GM12878 (cell line): ENCODE data around the gene SLC1A2. TPM values are rescaled to one million over a fixed set of nuclear protein-coding genes. Genes with fewer than 3 reads are reported as not detected.

ENCODE experiments used
- BMI1 ChIP-seq: fragments of 450-650 bp; IDR thresholded peaks from 2 replicates; pipeline ENCODE4 v1.6.1; 2016; ENCODE audit warnings: mild to moderate bottlenecking, moderate library complexity, borderline replicate concordance
- BRCA1 ChIP-seq: IDR thresholded peaks from 2 replicates; pipeline ENCODE4 v1.6.1; 2011; ENCODE audit warnings: low read depth, low read length, improper control_type of control experiment
- CBX5 ChIP-seq: sonication (generic); IDR thresholded peaks from 2 replicates; pipeline ENCODE4 v1.6.1; 2016; ENCODE audit warnings: low read depth, moderate library complexity, mild to moderate bottlenecking, inconsistent platforms
- CEBPZ ChIP-seq: fragments of 150-350 bp; IDR thresholded peaks from 2 replicates; pipeline ENCODE4 v1.6.1; 2016; ENCODE audit warnings: low read depth, low read length
- FOXK2 ChIP-seq: fragments of 450-650 bp; IDR thresholded peaks from 2 replicates; pipeline ENCODE4 v1.6.1; 2017; ENCODE audit warnings: mild to moderate bottlenecking, moderate library complexity
- IRF5 ChIP-seq: fragments of 450-650 bp; IDR thresholded peaks from 2 replicates; pipeline ENCODE4 v1.6.1; 2017; ENCODE audit warnings: borderline replicate concordance
- KLF5 ChIP-seq: fragments of 450-650 bp; IDR thresholded peaks from 2 replicates; pipeline ENCODE4 v1.6.1; 2014; ENCODE audit warnings: mild to moderate bottlenecking; ENCODE audit not compliant: partially characterized antibody
- MTA2 ChIP-seq: fragments of 450-650 bp; IDR thresholded peaks from 2 replicates; pipeline ENCODE4 v1.6.1; 2016; ENCODE audit warnings: low read depth, mild to moderate bottlenecking, moderate library complexity
- MXI1 ChIP-seq: fragments of 150-350 bp; IDR thresholded peaks from 2 replicates; pipeline ENCODE4 v1.6.1; 2011; ENCODE audit warnings: low read depth, mild to moderate bottlenecking, inconsistent platforms, low read length, improper control_type of control experiment
- NBN ChIP-seq: fragments of 450-650 bp; IDR thresholded peaks from 2 replicates; pipeline ENCODE4 v1.6.1; 2016
- NFIC ChIP-seq: IDR thresholded peaks from 2 replicates; pipeline ENCODE4 v1.6.1; 2012; ENCODE audit warnings: low read depth, mild to moderate bottlenecking, inconsistent platforms, low read length, moderate library complexity
- NFYB ChIP-seq: IDR thresholded peaks from 2 replicates; pipeline ENCODE4 v1.6.1; 2011; ENCODE audit warnings: low read depth, mild to moderate bottlenecking, low read length, improper control_type of control experiment, moderate library complexity; ENCODE audit not compliant: insufficient read depth
- NRF1 ChIP-seq: conservative IDR thresholded peaks from 2 replicates; pipeline ENCODE4 v1.6.1; 2011; ENCODE audit warnings: mild to moderate bottlenecking, low read depth, low read length, improper control_type of control experiment
- PKNOX1 ChIP-seq: fragments of 450-650 bp; IDR thresholded peaks from 2 replicates; pipeline ENCODE4 v1.6.1; 2016; ENCODE audit warnings: mild to moderate bottlenecking
- TCF12 ChIP-seq: IDR thresholded peaks from 2 replicates; pipeline ENCODE4 v1.6.1; 2011; ENCODE audit warnings: low read depth, mild to moderate bottlenecking, low read length
- USF1 ChIP-seq: IDR thresholded peaks from 2 replicates; pipeline ENCODE4 v1.6.1; 2011; ENCODE audit warnings: borderline replicate concordance, low read depth, mild to moderate bottlenecking, moderate library complexity, mixed read lengths, low read length; ENCODE audit not compliant: insufficient read depth; ENCODE audit errors: extremely low read length
- YBX1 ChIP-seq: fragments of 450-650 bp; IDR thresholded peaks from 2 replicates; pipeline ENCODE4 v1.6.1; 2016; ENCODE audit warnings: antibody characterized with exemption
- ZBED1 ChIP-seq: IDR thresholded peaks from 2 replicates; pipeline ENCODE4 v1.6.1; 2016; ENCODE audit warnings: borderline replicate concordance
- polyA plus RNA-seq, 11 experiments: library from polyadenylated mRNA; depleted of rRNA in 4 of 11; unstranded in 6 of 11; stranded (reverse) in 5 of 11; fragments of >200 nt; fragmentation: Nextera tagmentation in 4 of 11; fragmentation: Illumina TruSeq in 1 of 11; extraction: Ambion mirVana in 4 of 11; extraction: Trizol in 1 of 11; gene quantifications; 1 replicate in 1 of 11; 2 replicates in 10 of 11; pipeline versions ENCODE4 v1.2.1 to v1.2.3, GENCODE V29; 2011 to 2016; ENCODE audit warnings: inconsistent platforms in 2 of 11, missing spikeins in 2 of 11, low read depth in 1 of 11
- total RNA-seq, 4 experiments: library from RNA; depleted of rRNA in 3 of 4; stranded (reverse); fragments of >200 nt in 3 of 4; fragmentation: Illumina TruSeq in 1 of 4; extraction: Trizol in 1 of 4; gene quantifications; 2 replicates each; pipeline versions ENCODE4 v1.2.1 to v1.2.3, GENCODE V29; 2013 to 2021
- TF ChIP-seq, protein P1 (sequence below): fragments of 450-650 bp; IDR thresholded peaks from 2 replicates; pipeline ENCODE4 v1.6.1; 2017; ENCODE audit warnings: mild to moderate bottlenecking, moderate library complexity

SLC1A2 gene
- total and polyA plus RNA-seq, 10 of the 15 experiments (the other 5 are each of a cell fraction or from before 2014, with no cell fraction given), result 0.01 to 0.84 (median 0.22) TPM; not detected in 1

GRCh38 chr11:35390737-35391682 lies 28.3 kb downstream of the SLC1A2 start (continued):
- TF ChIP-seq FOXK2, result peak; percentile 76
- no peak for TF ChIP-seq CEBPZ
- TF ChIP-seq BRCA1, result no peak
- TF ChIP-seq CBX5, result no peak
- no peak for TF ChIP-seq KLF5
- no peak; the same call in 1 of the 2 replicates for TF ChIP-seq MXI1
- TF ChIP-seq BMI1, result no peak
- TF ChIP-seq USF1, result no peak
- no peak for TF ChIP-seq TCF12
- TF ChIP-seq PKNOX1, result peak; percentile 79
- TF ChIP-seq YBX1, result no peak
- TF ChIP-seq NRF1, result no peak
- TF ChIP-seq NFYB, result no peak
- TF ChIP-seq NFIC, result peak; percentile 89
- TF ChIP-seq NBN, result peak; percentile 46; the same call in 1 of the 2 replicates
- TF ChIP-seq, protein P1, sequence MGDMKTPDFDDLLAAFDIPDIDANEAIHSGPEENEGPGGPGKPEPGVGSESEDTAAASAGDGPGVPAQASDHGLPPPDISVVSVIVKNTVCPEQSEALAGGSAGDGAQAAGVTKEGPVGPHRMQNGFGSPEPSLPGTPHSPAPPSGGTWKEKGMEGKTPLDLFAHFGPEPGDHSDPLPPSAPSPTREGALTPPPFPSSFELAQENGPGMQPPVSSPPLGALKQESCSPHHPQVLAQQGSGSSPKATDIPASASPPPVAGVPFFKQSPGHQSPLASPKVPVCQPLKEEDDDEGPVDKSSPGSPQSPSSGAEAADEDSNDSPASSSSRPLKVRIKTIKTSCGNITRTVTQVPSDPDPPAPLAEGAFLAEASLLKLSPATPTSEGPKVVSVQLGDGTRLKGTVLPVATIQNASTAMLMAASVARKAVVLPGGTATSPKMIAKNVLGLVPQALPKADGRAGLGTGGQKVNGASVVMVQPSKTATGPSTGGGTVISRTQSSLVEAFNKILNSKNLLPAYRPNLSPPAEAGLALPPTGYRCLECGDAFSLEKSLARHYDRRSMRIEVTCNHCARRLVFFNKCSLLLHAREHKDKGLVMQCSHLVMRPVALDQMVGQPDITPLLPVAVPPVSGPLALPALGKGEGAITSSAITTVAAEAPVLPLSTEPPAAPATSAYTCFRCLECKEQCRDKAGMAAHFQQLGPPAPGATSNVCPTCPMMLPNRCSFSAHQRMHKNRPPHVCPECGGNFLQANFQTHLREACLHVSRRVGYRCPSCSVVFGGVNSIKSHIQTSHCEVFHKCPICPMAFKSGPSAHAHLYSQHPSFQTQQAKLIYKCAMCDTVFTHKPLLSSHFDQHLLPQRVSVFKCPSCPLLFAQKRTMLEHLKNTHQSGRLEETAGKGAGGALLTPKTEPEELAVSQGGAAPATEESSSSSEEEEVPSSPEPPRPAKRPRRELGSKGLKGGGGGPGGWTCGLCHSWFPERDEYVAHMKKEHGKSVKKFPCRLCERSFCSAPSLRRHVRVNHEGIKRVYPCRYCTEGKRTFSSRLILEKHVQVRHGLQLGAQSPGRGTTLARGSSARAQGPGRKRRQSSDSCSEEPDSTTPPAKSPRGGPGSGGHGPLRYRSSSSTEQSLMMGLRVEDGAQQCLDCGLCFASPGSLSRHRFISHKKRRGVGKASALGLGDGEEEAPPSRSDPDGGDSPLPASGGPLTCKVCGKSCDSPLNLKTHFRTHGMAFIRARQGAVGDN, result no peak
- TF ChIP-seq IRF5, result no peak
- peak; percentile 71; the same call in 1 of the 2 replicates for TF ChIP-seq ZBED1
- TF ChIP-seq MTA2, result peak; percentile 47
